T-helper 2 cell treated with Interferon-gamma antibody and Interleukin-4, amounts not matched to agents 100 ng/mL and 5 ng/mL, for 36 hours (primary cell): ENCODE results near the gene TRIM28. TPM values are rescaled to one million over a fixed set of nuclear protein-coding genes. Genes with fewer than 3 reads are reported as not detected.
"Not testable (repeated sequence)": the region's sequence is repeated elsewhere in the genome, so short reads cannot be mapped to it uniquely, and the experiment has no call there.

Experiments
- intact Hi-C: fragments of 100-400 bp; cut with micrococcal nuclease; formaldehyde crosslinking; loops from one replicate; pipeline ENCODE4 v1.15.1; 2023
- total RNA-seq: library from RNA; stranded (reverse); gene quantifications from 2 replicates; pipeline ENCODE4 v1.2.3, GENCODE V29; 2022

TRIM28 gene
- 508 and 517 TPM in 2 replicates for total RNA-seq

- intact Hi-C loops: loop anchor here (1.0 kb wide), 5 partner anchors 11 to 30 kb away; partner anchors contain the start of genes CHMP2A, MZF1 and ZBTB45
Measured at GRCh38 chr19:58543826-58544590, at the start of gene TRIM28. Gene TRIM28, plus strand, starts transcription at chr19:58544064. Its CDS starts 694 bp downstream, at chr19:58544758.

GRCh38 chr19:58497634-58498170, 46.2 kb upstream of the TRIM28 start:
- intact Hi-C loops: loop anchor here (2.0 kb wide), 1 partner anchor 17 kb away; no protein-coding TSS in a partner anchor

DNA sequence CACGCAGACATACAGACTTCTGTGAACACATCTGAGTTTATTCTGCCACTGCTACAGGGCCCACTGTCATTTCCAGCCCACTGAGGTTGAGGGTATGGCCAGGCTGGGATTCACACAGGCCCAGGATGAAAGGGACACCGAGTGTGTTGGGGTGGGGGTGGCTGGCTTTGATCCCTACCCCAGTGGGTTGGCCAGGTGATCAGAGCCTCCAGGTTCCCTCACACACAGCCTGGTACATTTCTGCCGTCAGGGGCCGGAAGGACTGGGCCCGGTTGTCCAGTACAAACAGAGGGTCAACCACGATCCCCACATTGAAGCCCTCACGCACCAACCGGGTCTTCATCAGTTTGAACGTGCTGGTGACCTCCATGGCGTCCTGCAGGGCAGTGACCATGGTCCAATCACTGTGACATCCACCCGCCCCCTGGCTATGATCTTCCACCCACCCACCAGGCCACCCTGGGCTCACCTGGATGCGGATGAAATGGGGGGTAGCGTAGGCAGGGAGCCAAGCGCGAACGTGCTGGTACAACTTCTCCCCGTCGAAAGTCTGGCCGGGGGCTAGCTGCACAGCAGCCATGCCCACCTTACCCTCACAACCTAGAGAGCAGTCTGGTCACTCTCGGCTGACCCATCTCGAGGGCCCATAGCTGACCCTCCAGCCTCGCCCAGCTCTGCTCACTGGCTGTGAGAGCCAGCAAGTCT, 45.4 kb upstream of the TRIM28 start:
- intact Hi-C loops: loop anchor here (1.0 to 2.0 kb wide), 5 partner anchors 16 to 117 kb away; partner anchors contain the start of genes ZBTB45, ZNF446 and ZNF837

GRCh38 chr19:58499021-58499927, 44.6 kb upstream of the TRIM28 start:
- intact Hi-C loops: loop anchor here (1.0 to 2.0 kb wide), 5 partner anchors 16 to 118 kb away; partner anchors contain the start of genes ZBTB45, ZNF446 and ZNF837

- intact Hi-C loops: no loop called here
Measured at GRCh38 chr19:58500242-58500641, 43.6 kb upstream of the TRIM28 start.

GRCh38 chr19:58507602-58508223, 36.2 kb upstream of the TRIM28 start:
- intact Hi-C loops: not testable (repeated sequence)

DNA sequence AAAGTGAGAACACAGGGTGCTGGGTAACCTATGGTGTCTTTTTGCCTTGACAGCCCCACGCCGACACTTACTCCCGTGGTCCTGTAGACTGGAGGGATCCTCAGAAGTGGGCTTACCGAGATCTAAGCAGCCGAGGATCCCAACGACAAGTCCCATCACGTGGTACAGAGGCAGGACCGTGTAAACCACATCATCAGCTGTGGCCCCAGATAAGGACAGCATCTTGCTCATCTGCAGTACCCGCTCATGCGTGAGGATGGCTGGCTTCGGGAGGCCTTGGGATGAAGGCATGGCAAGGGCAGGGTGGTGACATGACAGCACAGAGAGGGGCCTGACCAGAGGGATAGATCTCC, 34.2 kb upstream of the TRIM28 start:
- intact Hi-C loops: no loop called here

DNA sequence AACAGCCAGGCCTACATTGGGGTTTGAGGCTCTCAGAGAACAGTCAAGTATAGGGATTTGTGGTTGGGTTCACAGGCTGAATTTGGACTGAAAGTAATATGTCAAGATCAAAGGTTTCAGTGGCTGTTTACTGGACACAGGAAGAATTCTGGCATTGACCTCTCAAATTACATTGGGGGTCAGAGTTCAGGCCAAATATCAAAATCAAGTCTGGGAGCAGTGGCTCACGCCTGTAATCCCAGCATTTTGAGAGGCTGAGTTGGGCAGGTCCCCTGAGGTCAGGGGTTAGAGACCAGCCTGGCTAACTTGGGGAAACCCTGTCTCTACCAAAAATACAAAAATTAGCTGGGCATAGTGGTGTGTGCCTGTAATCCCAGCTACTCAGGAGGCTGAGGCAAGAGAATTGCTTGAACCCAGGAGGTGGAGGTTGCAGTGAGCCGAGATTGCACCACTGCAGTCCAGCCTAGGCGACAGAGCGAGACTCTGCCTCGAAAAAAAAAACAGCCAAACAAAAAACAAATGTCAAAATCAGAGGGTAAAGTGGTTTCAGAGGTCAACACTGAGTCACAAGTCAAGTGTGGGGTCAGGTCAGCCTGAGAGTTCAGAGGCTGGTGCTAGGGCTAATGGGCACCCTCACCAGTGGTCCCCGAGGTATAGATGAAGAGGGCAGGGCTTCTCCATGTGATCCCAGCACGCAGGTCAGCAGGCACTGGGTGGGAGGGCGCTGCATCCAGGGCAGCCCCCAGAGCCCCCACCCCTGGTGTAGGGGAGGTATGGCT, 33.6 kb upstream of the TRIM28 start:
- intact Hi-C loops: no loop called here

DNA sequence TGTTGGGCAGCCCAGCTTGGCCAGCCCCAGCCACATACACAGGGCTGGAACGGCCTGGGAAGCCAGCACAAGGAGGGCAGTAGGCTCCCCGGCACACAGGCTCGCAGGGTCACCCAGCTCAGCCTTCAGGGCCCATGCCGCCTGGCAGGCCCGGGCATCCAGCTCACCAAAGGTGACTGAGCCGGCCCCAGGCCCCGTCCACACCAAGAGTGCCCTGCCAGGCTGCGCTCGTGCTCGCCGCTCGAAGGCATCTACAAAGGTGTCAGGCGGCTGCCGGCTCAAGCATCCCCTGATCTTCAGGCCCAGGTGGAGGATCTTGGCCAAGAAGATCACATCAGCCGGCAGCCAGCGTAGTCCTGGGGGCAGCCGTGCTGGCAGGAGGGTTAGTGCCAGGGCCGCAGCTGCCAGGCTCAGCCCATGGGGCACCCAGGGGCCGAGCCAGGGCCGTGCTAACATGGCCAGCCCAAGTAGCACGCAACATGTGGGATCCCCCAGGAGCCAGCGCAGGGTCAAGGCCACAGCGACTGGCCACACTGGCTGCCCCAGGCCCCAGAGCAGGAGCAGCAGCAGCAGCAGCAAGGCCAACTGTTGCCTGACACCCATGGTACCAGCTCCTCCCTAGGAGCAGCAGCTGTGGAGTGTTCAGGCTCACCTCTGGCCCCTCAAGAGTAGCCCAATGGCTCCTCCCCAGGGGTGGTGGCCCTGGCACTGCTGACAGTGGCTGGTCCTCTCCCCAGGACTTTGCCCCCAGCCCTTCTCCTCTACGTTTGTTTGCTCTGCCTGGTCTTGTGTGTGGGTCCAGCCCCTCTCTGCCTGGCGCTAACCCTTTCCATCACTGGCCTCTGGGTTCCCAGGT, 32.3 kb upstream of the TRIM28 start, which contains the start of gene SLC27A5:
Gene SLC27A5 (minus strand): TSS at position 640 of the 856 bp plus-strand sequence. CDS start 37 bp downstream, at position 603.
- intact Hi-C loops: no loop called here

GRCh38 chr19:58513213-58513693, 30.6 kb upstream of the TRIM28 start:
- intact Hi-C loops: no loop called here

- intact Hi-C loops: loop anchor here (1.0 to 2.0 kb wide), 4 partner anchors 15 to 133 kb away; partner anchors contain the start of genes TRIM28 and ZNF837
Measured at GRCh38 chr19:58513694-58514563, 29.9 kb upstream of the TRIM28 start.

GRCh38 chr19:58514564-58515022, 29.3 kb upstream of the TRIM28 start:
- intact Hi-C loops: loop anchor here (1.0 to 5.0 kb wide), 5 partner anchors 16 to 133 kb away; partner anchors contain the start of genes TRIM28, ZNF584 and ZNF837

DNA sequence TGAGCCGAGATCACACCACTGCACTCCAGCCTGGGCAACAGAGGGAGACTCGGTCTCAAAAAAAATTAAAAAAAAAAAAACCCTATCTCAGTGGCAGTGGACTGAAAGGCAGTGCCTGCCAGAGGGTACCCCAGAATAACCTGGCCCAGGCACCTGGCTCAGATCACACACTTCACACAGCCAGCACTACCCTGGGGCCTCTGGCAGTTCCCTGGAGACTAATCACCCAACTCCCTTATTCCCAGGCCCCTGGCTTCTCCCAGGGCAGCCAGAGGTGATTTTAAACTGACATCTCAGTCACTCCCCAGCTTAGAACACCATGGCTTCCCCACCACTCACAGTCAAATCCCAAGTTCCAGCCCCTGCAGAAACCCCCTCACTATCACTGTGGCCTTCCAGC, 28.6 kb upstream of the TRIM28 start:
- intact Hi-C loops: loop anchor here (2.0 to 5.0 kb wide), 2 partner anchors 16 to 108 kb away; partner anchors contain the start of gene ZNF584

- intact Hi-C loops: loop anchor here (5.0 kb wide), 1 partner anchor 109 kb away; the partner anchor contains the start of gene ZNF584
Measured at GRCh38 chr19:58516246-58516836, 27.5 kb upstream of the TRIM28 start.

- intact Hi-C loops: loop anchor here (5.0 kb wide), 1 partner anchor 110 kb away; the partner anchor contains the start of gene ZNF584
Measured at GRCh38 chr19:58516964-58517833, 26.7 kb upstream of the TRIM28 start.
